Measurements from ENCODE around the gene CRACDL. TPM values are rescaled to one million over a fixed set of nuclear protein-coding genes. Genes with fewer than 3 reads are reported as not detected.

CRACDL gene
- polyA plus RNA-seq, 1 of the 3 experiments (the other 2 are of a cell fraction): not detected

DNA sequence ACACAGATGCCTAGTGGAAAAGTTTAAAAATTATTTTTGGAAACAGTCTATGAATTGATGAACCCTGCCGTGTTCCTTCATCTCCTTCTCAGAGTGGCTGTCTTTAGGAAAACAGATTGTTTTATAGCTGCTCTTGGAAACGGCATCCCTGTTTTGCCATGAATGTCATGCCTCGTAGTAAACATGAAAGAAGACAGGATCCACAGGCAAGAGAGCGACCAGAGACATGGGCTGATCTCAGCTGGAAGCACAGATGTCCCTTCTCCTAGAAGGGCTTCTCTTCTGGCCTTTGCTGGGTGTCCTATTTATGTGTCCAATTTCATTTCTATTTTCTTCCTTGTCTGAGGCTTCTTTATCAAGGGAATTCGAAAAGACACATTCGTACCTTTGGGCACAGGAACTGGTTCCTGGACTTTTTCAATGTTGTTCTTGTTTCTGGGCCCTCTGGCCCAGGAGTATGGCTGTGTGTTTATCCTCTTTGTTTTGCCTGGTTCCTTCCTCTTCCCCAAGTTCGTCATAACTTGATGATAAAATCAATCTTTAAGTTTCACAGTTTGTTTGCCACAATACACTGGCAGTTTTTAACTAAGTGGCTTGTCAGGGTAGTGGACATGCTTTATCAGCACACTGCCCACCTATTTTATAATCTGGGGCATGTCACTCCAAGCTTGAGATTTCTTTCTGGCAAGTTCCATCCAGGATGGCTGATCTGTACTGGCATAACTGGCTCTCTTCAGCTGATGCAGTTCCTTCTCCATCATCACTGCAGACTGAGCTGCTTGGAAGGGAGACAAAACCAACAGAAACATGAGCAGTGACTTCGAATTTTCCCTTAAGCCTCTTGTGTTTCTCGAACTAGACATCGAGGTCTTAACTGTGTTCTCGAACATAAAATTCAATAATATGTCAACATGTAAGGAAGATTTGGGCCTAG, 141.9 kb downstream of the CRACDL start (continued):
- TF ChIP-seq MXI1 (IDR thresholded peaks at IDR 0.05; ENCODE audit: low read depth, low read length): no peak
- TF ChIP-seq GABPA (IDR thresholded peaks at IDR 0.05; ENCODE audit: low read depth): no peak

DNA sequence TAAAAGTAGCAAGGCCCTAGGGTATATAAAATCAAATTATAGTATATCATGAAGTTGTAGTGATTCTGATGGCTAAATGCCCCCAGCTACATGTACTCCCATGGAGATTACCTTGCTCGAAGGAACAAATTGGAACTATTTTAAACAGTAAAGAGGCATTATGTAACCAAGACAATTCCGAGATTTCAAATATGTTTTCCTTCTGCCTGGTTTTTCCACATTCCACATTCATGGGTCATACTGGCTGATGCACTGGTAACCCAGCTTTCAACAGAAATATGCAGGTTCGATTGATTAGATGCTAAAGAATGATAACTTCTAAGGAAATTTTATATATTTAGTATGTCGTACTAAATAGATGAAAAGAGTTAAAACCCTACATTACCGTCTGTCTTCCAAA, 142.8 kb downstream of the CRACDL start:
- Histone ChIP-seq H3K27me3 (ENCODE audit: insufficient read depth) (no peaks in the 10 kb centered on the region), H3K27ac (ENCODE audit: low read depth in 2 of 2, low read length in 1 of 2) (no peak overlapping the region), H4K20me1 (ENCODE audit: insufficient read depth) (no peaks in the 10 kb centered on the region), H2AFZ (ENCODE audit: low read depth) (no peak overlapping the region), H3K9me3 (no peaks in the 10 kb centered on the region), H3F3A (replicated peaks; ENCODE audit: insufficient read depth) (no peaks in the 10 kb centered on the region), H3K36me3 (replicated peaks in 1 of 2; ENCODE audit: control insufficient read depth in 1 of 2, insufficient read depth in 2 of 2, low read length in 1 of 2) (no peaks in the 10 kb centered on the region), H3K9me2 (no peaks in the 10 kb centered on the region), H3K4me2 (no peak overlapping the region), H3K79me2 (ENCODE audit: insufficient read depth) (no peaks in the 10 kb centered on the region), H3K9ac (no peak overlapping the region), H3K4me3 (ENCODE audit: low read depth in 2 of 2, low read length in 1 of 2) (no peak overlapping the region), H3K4me1 (ENCODE audit: control insufficient read depth in 1 of 2, insufficient read depth in 2 of 2, low read depth in 1 of 2, low read length in 1 of 2) (no peaks in the 10 kb centered on the region)
- TF ChIP-seq, protein P1, sequence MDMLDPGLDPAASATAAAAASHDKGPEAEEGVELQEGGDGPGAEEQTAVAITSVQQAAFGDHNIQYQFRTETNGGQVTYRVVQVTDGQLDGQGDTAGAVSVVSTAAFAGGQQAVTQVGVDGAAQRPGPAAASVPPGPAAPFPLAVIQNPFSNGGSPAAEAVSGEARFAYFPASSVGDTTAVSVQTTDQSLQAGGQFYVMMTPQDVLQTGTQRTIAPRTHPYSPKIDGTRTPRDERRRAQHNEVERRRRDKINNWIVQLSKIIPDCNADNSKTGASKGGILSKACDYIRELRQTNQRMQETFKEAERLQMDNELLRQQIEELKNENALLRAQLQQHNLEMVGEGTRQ (IDR thresholded peaks at IDR 0.05; ENCODE audit: borderline replicate concordance, low read depth, low read length): no peak
- POLR2A ChIA-PET: no interaction called here
- CTCF ChIA-PET: interaction anchor here (1.1 to 1.3 kb wide), 2 partner anchors 10 to 45 kb away, joined by 3 to 4 read pairs; no protein-coding TSS in a partner anchor
- DNase-seq: no peak
- whole genome bisulfite sequencing (ENCODE audit: low lambda C conversion rate): 45% methylated on average over 5 of the region's 5 CpGs

DNA sequence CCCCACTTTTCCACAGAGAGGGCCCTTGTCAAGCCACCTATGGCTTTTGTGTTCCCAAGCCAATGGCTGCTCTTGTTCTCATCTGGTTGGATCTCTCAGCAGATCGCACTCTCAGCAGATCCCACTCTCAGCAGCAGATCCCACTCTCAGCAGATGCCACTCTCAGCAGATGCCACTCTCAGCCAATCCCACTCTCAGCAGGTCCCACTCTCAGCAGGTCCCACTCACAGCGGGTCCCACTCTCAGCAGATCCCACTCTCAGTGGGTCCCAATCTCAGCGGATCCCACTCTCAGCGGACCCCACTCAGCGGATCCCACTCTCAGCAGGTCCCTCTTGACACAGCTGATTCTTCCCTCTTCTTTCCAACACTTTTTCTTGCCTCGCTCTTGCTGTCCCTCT, 145.8 kb downstream of the CRACDL start:
- DNase-seq: no peak
- no peak overlapping the region for H3K9ac ChIP-seq
- no peaks in the 10 kb centered on the region for H3K27me3 ChIP-seq (ENCODE audit: insufficient read depth)
- WGBS (ENCODE audit: low lambda C conversion rate): 62% methylated on average over 6 of the region's 6 CpGs
- H3K4me1 ChIP-seq (ENCODE audit: control insufficient read depth in 1 of 2, insufficient read depth in 2 of 2, low read depth in 1 of 2, low read length in 1 of 2): no peaks in the 10 kb centered on the region; a peak in 1 of 4 replicates
- no peaks in the 10 kb centered on the region for H3K36me3 ChIP-seq (replicated peaks in 1 of 2; ENCODE audit: control insufficient read depth in 1 of 2, insufficient read depth in 2 of 2, low read length in 1 of 2)
- H3K9me2 ChIP-seq: no peaks in the 10 kb centered on the region
- H3K9me3 ChIP-seq: no peaks in the 10 kb centered on the region
- TF ChIP-seq, protein P2, sequence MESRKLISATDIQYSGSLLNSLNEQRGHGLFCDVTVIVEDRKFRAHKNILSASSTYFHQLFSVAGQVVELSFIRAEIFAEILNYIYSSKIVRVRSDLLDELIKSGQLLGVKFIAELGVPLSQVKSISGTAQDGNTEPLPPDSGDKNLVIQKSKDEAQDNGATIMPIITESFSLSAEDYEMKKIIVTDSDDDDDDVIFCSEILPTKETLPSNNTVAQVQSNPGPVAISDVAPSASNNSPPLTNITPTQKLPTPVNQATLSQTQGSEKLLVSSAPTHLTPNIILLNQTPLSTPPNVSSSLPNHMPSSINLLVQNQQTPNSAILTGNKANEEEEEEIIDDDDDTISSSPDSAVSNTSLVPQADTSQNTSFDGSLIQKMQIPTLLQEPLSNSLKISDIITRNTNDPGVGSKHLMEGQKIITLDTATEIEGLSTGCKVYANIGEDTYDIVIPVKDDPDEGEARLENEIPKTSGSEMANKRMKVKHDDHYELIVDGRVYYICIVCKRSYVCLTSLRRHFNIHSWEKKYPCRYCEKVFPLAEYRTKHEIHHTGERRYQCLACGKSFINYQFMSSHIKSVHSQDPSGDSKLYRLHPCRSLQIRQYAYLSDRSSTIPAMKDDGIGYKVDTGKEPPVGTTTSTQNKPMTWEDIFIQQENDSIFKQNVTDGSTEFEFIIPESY (IDR thresholded peaks at IDR 0.05; ENCODE audit: borderline replicate concordance, low read depth): no peak
- TF ChIP-seq SMC3 (IDR thresholded peaks at IDR 0.05; ENCODE audit: low read depth, low read length) (no peak), MEF2A (IDR thresholded peaks at IDR 0.05; ENCODE audit: borderline replicate concordance, low read depth) (no peak), GATA2 (CRISPR knock-in tag; IDR thresholded peaks at IDR 0.05) (no peak), MXI1 (IDR thresholded peaks at IDR 0.05; ENCODE audit: low read depth, low read length) (no peak), CHD2 (IDR thresholded peaks at IDR 0.05; ENCODE audit: low read length, partially characterized antibody) (no peak), TCF12 (IDR thresholded peaks at IDR 0.05) (no peak), YY1 (IDR thresholded peaks at IDR 0.05; ENCODE audit: low read depth) (no peak)
- TF ChIP-seq, protein P1 (IDR thresholded peaks at IDR 0.05; ENCODE audit: borderline replicate concordance, low read depth, low read length): no peak
- H3K27ac ChIP-seq (ENCODE audit: low read depth in 2 of 2, low read length in 1 of 2): no peak overlapping the region
- H3F3A ChIP-seq (replicated peaks; ENCODE audit: insufficient read depth): no peaks in the 10 kb centered on the region
- H3K79me2 ChIP-seq (ENCODE audit: insufficient read depth): no peaks in the 10 kb centered on the region
- H3K4me2 ChIP-seq: no peak overlapping the region
- H2AFZ ChIP-seq (ENCODE audit: low read depth): no peak overlapping the region
- POLR2A ChIA-PET: no interaction called here
- no peak overlapping the region for H3K4me3 ChIP-seq (ENCODE audit: low read depth in 2 of 2, low read length in 1 of 2)
- CTCF ChIA-PET: no interaction called here
- no peaks in the 10 kb centered on the region for H4K20me1 ChIP-seq (ENCODE audit: insufficient read depth)

Measured in SK-N-SH (cell line).